OCI-LY7 (cell line): Measurements from ENCODE around the gene PTX4. TPM values are rescaled to one million over a fixed set of nuclear protein-coding genes. Genes with fewer than 3 reads are reported as not detected.

Experiments
- BruUV-seq: library from RNA; stranded (reverse); fragments of 400-500 nt; replicated peaks from 2 replicates; lab custom pipeline; 2021; lab: Mats Ljungman, UMichigan
- CTCF ChIA-PET: fragments of 300-600 bp; sonication (Branson Sonifier 250); formaldehyde crosslinking; loops from one replicate; lab custom pipeline; 2022; ENCODE audit warnings: antibody characterized with exemption; ENCODE audit not compliant: unreplicated experiment; lab: Charles Lee
- POLR2A ChIA-PET: fragments of 300-600 bp; sonication (Branson Sonifier 250); formaldehyde crosslinking; loops from one replicate; lab custom pipeline; 2022; ENCODE audit warnings: antibody characterized with exemption; lab: Charles Lee
- DNase-seq: peaks from one replicate; pipeline ENCODE4 v3.0.0-alpha.2; 2015; ENCODE audit warnings: low spot score
- H2AFZ ChIP-seq: fragments of 200-600 bp; sonication (generic), shearing (Covaris generic); 2 replicates; pipeline ENCODE4 v1.6.1; 2014; ENCODE audit warnings: mild to moderate bottlenecking, antibody characterized with exemption, low read length, moderate library complexity
- H3K27ac ChIP-seq: fragments of 200-600 bp; sonication (generic); 2 replicates; pipeline ENCODE4 v1.5.1; 2014; ENCODE audit warnings: mixed run types, low read depth, mild to moderate bottlenecking, moderate library complexity, low read length, inconsistent platforms; ENCODE audit not compliant: poor library complexity, severe bottlenecking
- H3K36me3 ChIP-seq: fragments of 200-600 bp; sonication (generic); 2 replicates; pipeline ENCODE4 v1.6.1; 2014; ENCODE audit warnings: mild to moderate bottlenecking, antibody characterized with exemption, low read length, moderate library complexity, mixed read lengths; ENCODE audit not compliant: insufficient read depth
- H3K4me1 ChIP-seq: fragments of 200-600 bp; sonication (generic); 2 replicates; pipeline ENCODE4 v1.5.1; 2014; ENCODE audit warnings: mild to moderate bottlenecking, low read length; ENCODE audit not compliant: insufficient read depth, poor library complexity, severe bottlenecking
- H3K4me2 ChIP-seq: fragments of 200-600 bp; sonication (generic); 2 replicates; pipeline ENCODE4 v1.6.1; 2014; ENCODE audit warnings: mild to moderate bottlenecking, low read length
- H3K4me3 ChIP-seq: fragments of 200-600 bp; sonication (generic); 2 replicates; pipeline ENCODE4 v1.5.1; 2014; ENCODE audit warnings: mild to moderate bottlenecking, low read depth, low read length; ENCODE audit not compliant: poor library complexity, severe bottlenecking
- H3K79me2 ChIP-seq: fragments of 200-600 bp; sonication (generic); 2 replicates; pipeline ENCODE4 v1.6.1; 2016; ENCODE audit warnings: low read depth, mild to moderate bottlenecking, low read length, moderate library complexity, mixed read lengths; ENCODE audit not compliant: insufficient read depth
- H3K9me2 ChIP-seq: fragments of 200-600 bp; sonication (generic); 2 replicates; pipeline ENCODE4 v1.6.1; 2016; ENCODE audit warnings: mild to moderate bottlenecking, low read length, mixed read lengths; ENCODE audit not compliant: insufficient read depth
- H3K9me3 ChIP-seq: fragments of 200-600 bp; sonication (generic); 2 replicates; pipeline ENCODE4 v1.6.1; 2014; ENCODE audit warnings: mild to moderate bottlenecking, mixed run types, low read length, mixed read lengths
- H4K20me1 ChIP-seq: fragments of 200-600 bp; sonication (generic); 2 replicates; pipeline ENCODE4 v1.6.1; 2014; ENCODE audit warnings: mild to moderate bottlenecking, antibody characterized with exemption, low read length, moderate library complexity, mixed read lengths; ENCODE audit not compliant: insufficient read depth
- CTCF ChIP-seq: fragments of 200-600 bp; sonication (generic); conservative IDR thresholded peaks from 2 replicates; pipeline ENCODE4 v1.5.1; 2014; ENCODE audit warnings: mild to moderate bottlenecking, antibody characterized with exemption, low read length, moderate library complexity, mixed read lengths
- EZH2phosphoT487 ChIP-seq: fragments of 200-600 bp; sonication (generic); IDR thresholded peaks from 2 replicates; pipeline ENCODE4 v1.6.1; 2018; ENCODE audit warnings: low read depth, borderline replicate concordance, mild to moderate bottlenecking, mixed run types, antibody characterized with exemption, low read length, moderate library complexity, mixed read lengths
- intact Hi-C: fragments of 100-400 bp; cut with micrococcal nuclease; formaldehyde crosslinking; loops from one replicate; pipeline ENCODE4 v1.10.0; 2022; ENCODE audit not compliant: unreplicated experiment
- total RNA-seq, 2 experiments: library from RNA; depleted of rRNA in 1 of 2; stranded (reverse); fragments of >200 nt in 1 of 2; shearing (Covaris generic) in 1 of 2; gene quantifications; 2 replicates each; pipeline ENCODE4 v1.2.3, GENCODE V29; 2014 to 2022

The PTX4 gene
- total RNA-seq, 2 experiments from 2014 or later, result not detected

- H3K9me2 ChIP-seq, result no peaks in the 10 kb centered on the region
- no peaks in the 10 kb centered on the region for H4K20me1 ChIP-seq
- no peaks in the 10 kb centered on the region for H3K79me2 ChIP-seq
- ChIA-PET POLR2A (no interaction called here), CTCF (no interaction called here)
- no peak overlapping the region for H3K27ac ChIP-seq
- no peak overlapping the region for H3K4me2 ChIP-seq
- peaks cover 73% of the 10 kb centered on the region for H3K36me3 ChIP-seq
- no peak for TF ChIP-seq CTCF
- no peak for TF ChIP-seq EZH2phosphoT487
- no peak overlapping the region for H3K4me3 ChIP-seq
- DNase-seq, result no peak
- no peaks in the 10 kb centered on the region for H3K9me3 ChIP-seq
- H3K4me1 ChIP-seq, result no peaks in the 10 kb centered on the region
- H2AFZ ChIP-seq, result no peak overlapping the region
- intact Hi-C loops, result no loop called here
- BruUV-seq, result no TSS peak
These were observed 11.9 kb upstream of the PTX4 start for GRCh38 chr16:1500465-1501150.

- no peak overlapping the region for H3K27ac ChIP-seq
- H3K36me3 ChIP-seq, result peaks cover 76% of the 10 kb centered on the region
- intact Hi-C loops, result no loop called here
- H3K4me2 ChIP-seq, result no peak overlapping the region
- no peak overlapping the region for H2AFZ ChIP-seq
- CTCF ChIA-PET, result no interaction called here
- H3K9me2 ChIP-seq, result no peaks in the 10 kb centered on the region
- no peak overlapping the region for H3K4me3 ChIP-seq
- BruUV-seq, result no TSS peak
- TF ChIP-seq CTCF, result no peak
- TF ChIP-seq EZH2phosphoT487, result no peak
- no peaks in the 10 kb centered on the region for H3K79me2 ChIP-seq
- H4K20me1 ChIP-seq, result no peaks in the 10 kb centered on the region
- no peaks in the 10 kb centered on the region for H3K9me3 ChIP-seq
- no peaks in the 10 kb centered on the region for H3K4me1 ChIP-seq
- no peak for DNase-seq
- POLR2A ChIA-PET, result no interaction called here
These were observed 11.2 kb upstream of the PTX4 start for GRCh38 chr16:1499756-1500464.
